Body of pancreas (tissue), 4 donors: ENCODE results near the gene MS4A6E. TPM values are rescaled to one million over a fixed set of nuclear protein-coding genes. Genes with fewer than 3 reads are reported as not detected.
"Not testable (repeated sequence)": the region's sequence is repeated elsewhere in the genome, so short reads cannot be mapped to it uniquely, and the experiment has no call there.

Source experiments
- ATAC-seq: fragments of 150-250 bp; one replicate; pipeline ENCODE4 v1.9.1; 2016
- DNase-seq, 4 donors: peaks; one replicate each; pipeline ENCODE4 v3.0.0-alpha.2; 2019
- H3K27ac ChIP-seq, 4 donors: fragments of 200-600 bp; sonication (generic); 1 replicate in 3 of 4; 2 replicates in 1 of 4; pipeline versions ENCODE4 v1.5.1 to v1.6.1; 2016 to 2019; ENCODE audit warnings: mild to moderate bottlenecking in 1 of 4, mixed read lengths in 1 of 4, moderate library complexity in 1 of 4
- H3K27me3 ChIP-seq, 2 donors: fragments of 200-600 bp; sonication (generic); one replicate each; pipeline ENCODE4 v1.6.0; 2016; ENCODE audit warnings: mild to moderate bottlenecking in 1 of 2
- H3K36me3 ChIP-seq, 2 donors: fragments of 200-600 bp; sonication (generic); replicated peaks in 1 of 2; 2 replicates each; pipeline ENCODE4 v1.5.1; 2016; ENCODE audit warnings: low read depth in 2 of 2; ENCODE audit not compliant: insufficient read depth in 1 of 2
- H3K4me1 ChIP-seq: fragments of 200-600 bp; sonication (generic); one replicate; pipeline ENCODE4 v1.6.0; 2016
- H3K4me3 ChIP-seq, 2 donors: fragments of 200-600 bp; sonication (generic); 1 replicate in 1 of 2; 2 replicates in 1 of 2; pipeline ENCODE4 v1.5.1; 2016 to 2019
- H3K9me3 ChIP-seq, 3 donors: fragments of 200-600 bp; sonication (generic); 1 replicate in 2 of 3; 2 replicates in 1 of 3; pipeline ENCODE4 v1.5.1; 2016
- POLR2A ChIP-seq, 3 donors: fragments of 450-650 bp; IDR thresholded peaks; one replicate each; pipeline ENCODE4 v1.6.1; 2016; ENCODE audit warnings: antibody characterized with exemption in 3 of 3, mild to moderate bottlenecking in 2 of 3
- WGBS, 2 donors: methylation state at CpG; one replicate each; pipeline ENCODE4 v1.1.5; 2017; 5-methylcytosine and 5-hydroxymethylcytosine counted together
- intact Hi-C: fragments of 100-400 bp; cut with DNase I; formaldehyde crosslinking; loops from one replicate; pipeline ENCODE4 v1.15.1; 2023
- total RNA-seq, 2 donors: library from RNA; depleted of rRNA; stranded (reverse); fragments of >200 nt; gene quantifications; one replicate each; pipeline ENCODE4 v1.1.0, GENCODE V29; 2016
- TF ChIP-seq, protein P1 (sequence below), 7 experiments: fragments of 450-650 bp in 4 of 7; fragments of 200-600 bp in 3 of 7; sonication (generic) in 3 of 7; IDR thresholded peaks; one replicate each; pipeline ENCODE4 v1.5.1; 2016 to 2019; ENCODE audit warnings: antibody characterized with exemption in 7 of 7

The MS4A6E gene
- total RNA-seq, 2 donors from 2014 or later, result not detected

DNA sequence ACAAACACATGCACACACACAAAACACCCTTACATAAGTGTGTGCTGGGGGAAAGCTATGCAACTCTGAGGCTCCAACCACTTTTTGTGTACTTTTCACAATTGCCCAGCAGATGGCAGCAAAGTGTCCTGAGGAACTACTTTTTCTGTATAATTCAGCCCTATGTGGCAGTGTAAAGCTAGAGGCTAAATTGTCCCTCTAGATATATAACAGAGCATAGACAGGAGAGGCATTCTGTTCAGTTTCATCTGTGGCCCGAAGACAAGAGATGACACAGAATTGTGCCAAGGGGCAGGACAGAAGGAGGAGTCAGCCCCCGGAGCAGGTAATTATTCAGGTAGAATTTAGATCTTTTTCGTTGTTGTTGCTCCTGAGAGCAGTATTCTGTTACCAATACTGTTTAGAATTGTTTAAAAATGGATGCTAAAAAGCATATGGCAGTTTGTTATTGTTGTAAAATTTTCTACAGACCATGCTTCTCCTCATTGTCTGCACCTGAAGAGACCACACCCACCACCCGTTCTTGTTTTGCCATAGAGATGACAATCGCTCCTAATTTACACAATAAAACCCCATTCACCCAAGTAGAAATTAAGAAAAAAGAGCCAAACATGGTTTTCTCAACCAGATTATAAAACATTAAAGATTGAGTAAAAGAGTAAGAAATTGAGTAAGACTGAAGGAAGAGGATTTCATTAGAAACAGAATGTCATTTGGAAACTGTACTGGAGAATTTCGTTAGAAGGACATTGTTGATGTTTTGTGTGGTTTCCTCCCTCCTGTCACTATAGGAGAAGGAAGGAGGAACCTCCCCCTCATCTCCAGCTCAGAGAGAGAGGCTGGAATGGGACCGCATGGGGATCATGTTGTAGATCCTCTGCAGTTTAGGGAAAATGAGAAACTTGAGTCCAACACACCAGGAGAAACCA lies 36.8 kb downstream of the MS4A6E start:
- intact Hi-C loops, result loop anchor here (5.0 to 10.0 kb wide), 2 partner anchors 131 to 253 kb away; partner anchors contain the start of gene MS4A12
- TF ChIP-seq, protein P1, sequence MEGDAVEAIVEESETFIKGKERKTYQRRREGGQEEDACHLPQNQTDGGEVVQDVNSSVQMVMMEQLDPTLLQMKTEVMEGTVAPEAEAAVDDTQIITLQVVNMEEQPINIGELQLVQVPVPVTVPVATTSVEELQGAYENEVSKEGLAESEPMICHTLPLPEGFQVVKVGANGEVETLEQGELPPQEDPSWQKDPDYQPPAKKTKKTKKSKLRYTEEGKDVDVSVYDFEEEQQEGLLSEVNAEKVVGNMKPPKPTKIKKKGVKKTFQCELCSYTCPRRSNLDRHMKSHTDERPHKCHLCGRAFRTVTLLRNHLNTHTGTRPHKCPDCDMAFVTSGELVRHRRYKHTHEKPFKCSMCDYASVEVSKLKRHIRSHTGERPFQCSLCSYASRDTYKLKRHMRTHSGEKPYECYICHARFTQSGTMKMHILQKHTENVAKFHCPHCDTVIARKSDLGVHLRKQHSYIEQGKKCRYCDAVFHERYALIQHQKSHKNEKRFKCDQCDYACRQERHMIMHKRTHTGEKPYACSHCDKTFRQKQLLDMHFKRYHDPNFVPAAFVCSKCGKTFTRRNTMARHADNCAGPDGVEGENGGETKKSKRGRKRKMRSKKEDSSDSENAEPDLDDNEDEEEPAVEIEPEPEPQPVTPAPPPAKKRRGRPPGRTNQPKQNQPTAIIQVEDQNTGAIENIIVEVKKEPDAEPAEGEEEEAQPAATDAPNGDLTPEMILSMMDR (IDR thresholded peaks at IDR 0.05), result peak in 6 of 7 experiments; percentile 67 to 86 (median 78)
- TF ChIP-seq POLR2A (IDR thresholded peaks at IDR 0.05), result no peak
- Histone ChIP-seq H3K27me3 (no peaks in the 10 kb centered on the region), H3K36me3 (no peaks in the 10 kb centered on the region), H3K4me3 (no peak overlapping the region), H3K27ac (peak overlapping the region in 1 of 4 donors; percentile 31), H3K4me1 (no peaks in the 10 kb centered on the region), H3K9me3 (no peaks in the 10 kb centered on the region)
- ATAC-seq (peak; percentile 85), DNase-seq (peak; percentile 73 to 76 (median 74))
- 42 to 48% methylated on average over 7 of the region's 7 CpGs for WGBS, 2 donors

DNA sequence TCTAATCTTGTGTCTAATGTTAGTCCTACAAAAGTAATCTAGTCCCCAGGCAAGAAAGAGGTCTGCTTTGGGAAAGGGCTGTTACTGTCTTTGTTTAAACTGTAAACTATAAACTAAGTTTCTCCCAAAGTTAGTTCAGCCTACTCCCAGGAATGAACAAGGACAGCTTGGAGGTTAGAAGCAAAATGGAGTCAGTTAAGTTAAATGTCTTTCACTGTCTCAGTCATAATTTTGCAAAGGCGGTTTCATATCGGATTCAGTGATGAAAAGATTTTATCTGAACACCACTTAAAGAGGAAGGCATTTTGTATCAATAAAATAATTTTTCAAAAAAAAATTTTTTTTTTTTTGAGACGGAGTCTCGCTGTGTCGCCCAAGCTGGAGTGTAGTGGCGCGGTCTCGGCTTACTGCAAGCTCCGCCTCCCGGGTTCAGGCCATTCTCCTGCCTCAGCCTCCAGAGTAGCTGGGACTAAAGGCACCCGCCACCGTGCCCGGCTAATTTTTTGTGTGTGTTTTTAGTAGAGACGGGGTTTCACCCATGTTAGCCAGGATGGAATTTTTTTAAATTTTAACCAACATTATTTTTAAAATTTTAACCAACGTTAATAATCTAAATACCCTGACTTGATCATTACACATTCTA lies 39.3 kb downstream of the MS4A6E start:
- DNase-seq, H3K27ac ChIP-seq, H3K27me3 ChIP-seq, H3K36me3 ChIP-seq, H3K9me3 ChIP-seq, ATAC-seq, H3K4me3 ChIP-seq: not testable (repeated sequence)
- intact Hi-C loops, result loop anchor here (10.0 kb wide), 1 partner anchor 128 kb away; the partner anchor contains the start of gene MS4A12
- WGBS, 2 donors, result 80 to 85% methylated on average over 15 of the region's 15 CpGs
- H3K4me1 ChIP-seq, result peaks cover 21% of the 10 kb centered on the region

DNA sequence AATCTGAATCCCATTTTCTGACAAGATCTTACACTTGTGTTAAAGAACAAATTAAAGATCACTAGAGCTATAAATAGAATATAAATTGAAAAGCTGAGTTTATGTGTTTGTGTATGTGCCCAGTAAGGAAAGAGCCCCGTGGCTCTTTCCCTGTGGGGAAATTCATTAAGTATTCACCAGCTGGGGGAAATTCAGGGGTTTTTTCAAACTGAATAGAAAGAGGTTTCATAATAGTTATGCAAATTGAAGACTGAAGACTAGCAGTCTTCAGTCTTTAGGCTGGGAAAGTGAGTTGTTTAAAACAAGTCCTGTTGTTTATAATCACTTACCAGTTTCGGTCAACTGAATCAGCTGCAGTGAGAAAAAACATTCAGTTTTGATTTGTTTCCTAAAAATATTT lies 40.0 kb downstream of the MS4A6E start:
- Histone ChIP-seq H3K9me3 (no peaks in the 10 kb centered on the region), H3K27ac (no peak overlapping the region), H3K4me3 (no peak overlapping the region), H3K36me3 (no peaks in the 10 kb centered on the region), H3K4me1 (peaks cover 24% of the 10 kb centered on the region), H3K27me3 (no peaks in the 10 kb centered on the region)
- intact Hi-C loops, result loop anchor here (10.0 kb wide), 1 partner anchor 128 kb away; the partner anchor contains the start of gene MS4A12
- no peak for TF ChIP-seq POLR2A (IDR thresholded peaks at IDR 0.05)
- TF ChIP-seq, protein P1 (IDR thresholded peaks at IDR 0.05), result no peak
- WGBS, 2 donors, result 66 to 80% methylated on average over 2 of the region's 2 CpGs
- ATAC-seq, result no peak
- DNase-seq, result no peak

DNA sequence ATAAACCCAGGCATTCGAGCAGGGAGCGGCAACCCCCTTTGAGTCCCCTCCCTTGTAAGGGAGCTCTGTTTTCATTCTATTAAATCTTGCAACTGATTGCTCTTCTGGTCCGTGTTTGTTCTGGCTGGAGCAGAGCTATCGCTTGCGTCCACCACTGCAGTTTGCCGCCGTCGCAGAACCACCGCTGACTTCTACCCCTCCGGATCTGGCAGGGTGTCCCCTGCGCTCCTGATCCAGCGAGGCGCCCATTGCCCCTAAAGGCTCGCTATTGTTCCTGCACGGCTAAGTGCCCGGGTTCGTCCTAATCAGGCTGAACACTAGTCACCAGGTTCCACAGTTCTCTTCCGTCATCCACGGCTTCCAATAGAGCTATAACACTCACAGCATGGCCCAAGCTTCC lies 40.8 kb downstream of the MS4A6E start:
- Histone ChIP-seq H3K4me3 (no peak overlapping the region), H3K36me3 (no peaks in the 10 kb centered on the region), H3K9me3 (no peaks in the 10 kb centered on the region), H3K4me1 (peaks cover 24% of the 10 kb centered on the region), H3K27me3 (no peaks in the 10 kb centered on the region), H3K27ac (no peak overlapping the region)
- intact Hi-C loops, result loop anchor here (10.0 kb wide), 1 partner anchor 127 kb away; the partner anchor contains the start of gene MS4A12
- ATAC-seq (no peak), DNase-seq (no peak)
- 98 to 99% methylated on average over 19 of the region's 19 CpGs for WGBS, 2 donors
- TF ChIP-seq, protein P1 (IDR thresholded peaks at IDR 0.05), result no peak
- TF ChIP-seq POLR2A (IDR thresholded peaks at IDR 0.05), result no peak

DNA sequence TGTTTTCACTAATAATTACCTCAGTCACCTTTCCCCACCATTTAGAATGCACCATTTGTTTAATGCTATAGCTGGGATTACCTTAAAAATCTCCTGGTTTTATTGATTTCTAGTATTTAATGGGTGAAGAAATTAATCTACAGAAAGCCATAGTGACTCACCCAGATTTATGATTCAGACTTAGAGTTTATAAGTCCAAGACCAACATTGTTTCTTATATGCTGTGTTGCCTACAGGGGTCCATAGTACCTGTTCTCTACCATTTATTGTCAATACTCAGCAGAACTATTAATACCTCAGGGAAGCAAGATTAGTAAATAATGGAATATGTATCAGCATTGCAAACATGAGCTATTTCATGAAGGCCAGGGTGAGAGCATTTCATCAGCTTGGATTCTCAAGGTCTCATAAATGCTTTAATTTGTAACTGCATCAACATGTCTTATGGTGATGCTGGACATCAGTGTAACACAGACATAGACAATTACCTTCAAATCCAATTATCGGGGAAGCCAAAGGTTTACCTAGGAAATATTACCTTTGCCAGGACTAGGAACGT lies 43.3 kb downstream of the MS4A6E start:
- Histone ChIP-seq H3K4me1 (peaks cover 24% of the 10 kb centered on the region), H3K4me3 (no peak overlapping the region), H3K36me3 (no peaks in the 10 kb centered on the region), H3K9me3 (no peaks in the 10 kb centered on the region), H3K27ac (peak overlapping the region; percentile 53 to 84 (median 68)), H3K27me3 (no peaks in the 10 kb centered on the region)
- intact Hi-C loops, result no loop called here
- DNase-seq (no peak), ATAC-seq (peak; percentile 69)
- WGBS, 2 donors, result 12 to 13% methylated on average over 2 of the region's 2 CpGs
- no peak for TF ChIP-seq POLR2A (IDR thresholded peaks at IDR 0.05)
- TF ChIP-seq, protein P1 (IDR thresholded peaks at IDR 0.05), result peak in 1 of 7 experiments; percentile 7
